Measurements from ENCODE around the gene DMKN. TPM values are rescaled to one million over a fixed set of nuclear protein-coding genes. Genes with fewer than 3 reads are reported as not detected.

DMKN gene
- total and polyA plus RNA-seq, 2 of the 4 experiments (the other 2 are of a cell fraction) = 0.36 to 2.4 TPM

DNA sequence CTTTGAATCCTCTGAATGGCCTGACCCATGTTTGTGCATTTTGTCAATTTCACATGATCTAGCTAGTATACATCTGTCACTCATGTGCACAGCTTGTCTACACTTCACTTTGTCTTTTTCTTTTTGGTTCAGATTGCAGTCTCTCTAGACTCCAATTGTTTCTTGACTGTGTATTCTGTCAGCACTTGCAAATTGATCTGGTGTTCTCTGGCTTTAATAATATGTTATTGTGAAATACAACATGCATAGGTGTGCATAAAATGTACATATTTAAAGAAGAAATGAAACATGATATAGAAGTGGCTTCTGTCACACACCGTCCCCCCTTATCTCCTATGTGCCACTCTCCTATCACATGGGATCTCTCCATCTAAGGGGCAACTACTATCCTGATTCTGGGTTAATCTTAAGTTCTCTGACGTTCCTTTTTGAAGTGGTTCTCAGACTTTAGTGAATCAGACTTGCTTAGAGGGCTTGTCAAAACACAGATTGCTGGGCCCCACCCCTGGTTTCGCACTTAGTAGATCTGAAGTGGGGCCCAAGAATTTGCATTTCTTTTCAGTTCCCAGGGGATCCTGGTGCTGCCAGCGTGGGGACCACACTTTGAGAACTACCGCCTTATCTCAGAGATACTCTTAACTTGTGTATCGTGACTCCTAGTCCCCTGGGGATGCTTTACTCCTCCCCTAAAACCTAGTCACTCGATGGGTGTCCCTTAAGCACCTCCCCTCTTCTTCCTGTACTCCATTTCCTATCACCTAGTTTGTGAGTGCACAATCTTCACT lies 29.0 kb downstream of the DMKN start:
- ATAC-seq (ENCODE audit: low read depth) (no peak), DNase-seq (no peak)
- Histone ChIP-seq H4K20me1 (ENCODE audit: insufficient read depth, low read length) (no peaks in the 10 kb centered on the region), H3K56ac (ENCODE audit: extremely low read depth, insufficient read depth, low read length) (no peak overlapping the region), H2AK9ac (replicated peaks; ENCODE audit: low read depth, low read length, poor library complexity) (no peak overlapping the region), H4K8ac (ENCODE audit: low read depth in 2 of 2, low read length in 2 of 2) (no peak overlapping the region), H2BK5ac (ENCODE audit: low read depth, low read length, poor library complexity, severe bottlenecking) (no peak overlapping the region), H3K9me3 (ENCODE audit: control insufficient read depth, insufficient read depth, low read length) (no peaks in the 10 kb centered on the region), H3K9me1 (ENCODE audit: insufficient read depth, low read length) (no peaks in the 10 kb centered on the region), H2BK120ac (ENCODE audit: low read depth, low read length) (no peak overlapping the region), H3K36me3 (ENCODE audit: control insufficient read depth, insufficient read depth, low read length) (no peaks in the 10 kb centered on the region), H3K23ac (ENCODE audit: low read depth, low read length) (no peak overlapping the region), H3K9ac (ENCODE audit: low read depth, low read length) (no peak overlapping the region), H2AK5ac (ENCODE audit: low read depth, low read length) (no peak overlapping the region), H3K79me1 (ENCODE audit: low read depth in 1 of 2, low read length in 2 of 2) (no peaks in the 10 kb centered on the region), H3K27ac (ENCODE audit: insufficient read depth, low read length) (no peak overlapping the region), H3K18ac (ENCODE audit: low read depth, low read length) (no peak overlapping the region), H3K4me3 (ENCODE audit: insufficient read depth, low read depth, low read length) (no peak overlapping the region), H3K4me2 (ENCODE audit: low read depth, low read length) (no peak overlapping the region), H3K4me1 (ENCODE audit: control insufficient read depth, insufficient read depth, low read length) (no peaks in the 10 kb centered on the region), H3K4ac (ENCODE audit: low read depth, low read length) (no peak overlapping the region), H3K14ac (replicated peaks; ENCODE audit: low read depth, low read length) (no peak overlapping the region), H2BK15ac (ENCODE audit: low read depth, low read length) (no peak overlapping the region), H3K27me3 (ENCODE audit: control insufficient read depth, insufficient read depth, low read length) (peaks cover 18% of the 10 kb centered on the region), H4K91ac (ENCODE audit: insufficient read depth, low read depth, low read length) (no peak overlapping the region), H2BK20ac (ENCODE audit: low read depth, low read length) (no peak overlapping the region), H2AFZ (replicated peaks; ENCODE audit: low read length, poor library complexity) (no peak overlapping the region), H4K5ac (ENCODE audit: low read depth, low read length) (no peak overlapping the region)
- BruUV-seq (replicated peaks) = no TSS peak
- in situ Hi-C loops (cut with MboI; ENCODE audit: low sequenced_read_pairs) = no loop called here
- TF ChIP-seq POLR2A (IDR thresholded peaks at IDR 0.05; ENCODE audit: low read depth, low read length) (no peak), MXI1 (IDR thresholded peaks at IDR 0.05; ENCODE audit: borderline replicate concordance, low read depth, low read length) (no peak), FOS (IDR thresholded peaks at IDR 0.05; ENCODE audit: low read depth, low read length) (no peak), CEBPB (IDR thresholded peaks at IDR 0.05; ENCODE audit: low read depth, low read length) (no peak), SMC3 (IDR thresholded peaks at IDR 0.05; ENCODE audit: low read depth, low read length) (no peak), RFX5 (IDR thresholded peaks at IDR 0.05; ENCODE audit: low read depth, low read length) (no peak), RCOR1 (IDR thresholded peaks at IDR 0.05; ENCODE audit: insufficient replicate concordance, low read length) (no peak), NFE2L2 (IDR thresholded peaks at IDR 0.05; ENCODE audit: low read depth, low read length) (no peak), RAD21 (IDR thresholded peaks at IDR 0.05; ENCODE audit: low read length) (no peak), MAFK (IDR thresholded peaks at IDR 0.05; ENCODE audit: low read depth, low read length) (no peak), BHLHE40 (IDR thresholded peaks at IDR 0.05; ENCODE audit: low read depth, low read length) (no peak), MAZ (IDR thresholded peaks at IDR 0.05; ENCODE audit: borderline replicate concordance, low read depth, low read length) (no peak)
- TF ChIP-seq, protein P1, sequence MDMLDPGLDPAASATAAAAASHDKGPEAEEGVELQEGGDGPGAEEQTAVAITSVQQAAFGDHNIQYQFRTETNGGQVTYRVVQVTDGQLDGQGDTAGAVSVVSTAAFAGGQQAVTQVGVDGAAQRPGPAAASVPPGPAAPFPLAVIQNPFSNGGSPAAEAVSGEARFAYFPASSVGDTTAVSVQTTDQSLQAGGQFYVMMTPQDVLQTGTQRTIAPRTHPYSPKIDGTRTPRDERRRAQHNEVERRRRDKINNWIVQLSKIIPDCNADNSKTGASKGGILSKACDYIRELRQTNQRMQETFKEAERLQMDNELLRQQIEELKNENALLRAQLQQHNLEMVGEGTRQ (IDR thresholded peaks at IDR 0.05; ENCODE audit: low read depth, low read length) = no peak
- TF ChIP-seq, protein P2, sequence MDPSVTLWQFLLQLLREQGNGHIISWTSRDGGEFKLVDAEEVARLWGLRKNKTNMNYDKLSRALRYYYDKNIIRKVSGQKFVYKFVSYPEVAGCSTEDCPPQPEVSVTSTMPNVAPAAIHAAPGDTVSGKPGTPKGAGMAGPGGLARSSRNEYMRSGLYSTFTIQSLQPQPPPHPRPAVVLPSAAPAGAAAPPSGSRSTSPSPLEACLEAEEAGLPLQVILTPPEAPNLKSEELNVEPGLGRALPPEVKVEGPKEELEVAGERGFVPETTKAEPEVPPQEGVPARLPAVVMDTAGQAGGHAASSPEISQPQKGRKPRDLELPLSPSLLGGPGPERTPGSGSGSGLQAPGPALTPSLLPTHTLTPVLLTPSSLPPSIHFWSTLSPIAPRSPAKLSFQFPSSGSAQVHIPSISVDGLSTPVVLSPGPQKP (IDR thresholded peaks at IDR 0.05; ENCODE audit: borderline replicate concordance, low read depth, low read length) = no peak
- POLR2A ChIA-PET (ENCODE audit: unreplicated experiment) = no interaction called here
- 86% methylated on average over 1 of the region's 7 CpGs; no CpG with 5 or more reads in 1 of the 2 experiments for WGBS, 2 experiments (ENCODE audit: extremely low coverage in 2 of 2, insufficient read length in 1 of 2)
- CTCF ChIA-PET = no interaction called here
- dilution Hi-C loops (cut with HindIII; ENCODE audit: low sequenced_read_pairs, unreplicated experiment) = no loop called here
- intact Hi-C loops (cut with micrococcal nuclease) = no loop called here

All from IMR-90 (cell line).